AG09319 (cell line): ENCODE results near the gene PCDH9.

Source experiments
- DNase-seq: peaks from one replicate; pipeline ENCODE4 v3.0.0-alpha.2; 2010; ENCODE audit warnings: low read depth; ENCODE audit errors: extremely low read depth
- CTCF ChIP-seq: IDR thresholded peaks from 2 replicates; pipeline ENCODE4 v1.5.1; 2011; ENCODE audit warnings: low read depth, mild to moderate bottlenecking, inconsistent platforms, low read length, moderate library complexity

Gene PCDH9

GRCh38 chr13:67229481-67230403 is at the start of gene PCDH9:
TSS of gene PCDH9 (minus strand) at chr13:67230336. CDS start at chr13:67228440, 1,896 bp downstream.
- TF ChIP-seq CTCF: no peak
- no peak for DNase-seq

GRCh38 chr13:67278235-67278634 is 48.1 kb upstream of the PCDH9 start:
- DNase-seq: no peak
- no peak for TF ChIP-seq CTCF

- DNase-seq: no peak
- no peak for TF ChIP-seq CTCF
Measured at GRCh38 chr13:67277581-67277980, 47.4 kb upstream of the PCDH9 start.

- DNase-seq: no peak
- no peak for TF ChIP-seq CTCF
Measured at GRCh38 chr13:67275351-67275960, 45.3 kb upstream of the PCDH9 start.

- TF ChIP-seq CTCF: no peak
- no peak for DNase-seq
Measured at GRCh38 chr13:67273001-67273400, 42.9 kb upstream of the PCDH9 start.

GRCh38 chr13:67267136-67267535 is 37.0 kb upstream of the PCDH9 start:
- TF ChIP-seq CTCF: no peak
- no peak for DNase-seq

GRCh38 chr13:67259208-67259607 is 29.1 kb upstream of the PCDH9 start:
- DNase-seq: no peak
- no peak for TF ChIP-seq CTCF
